Trophoblast cell (in vitro differentiated cells and primary cell): Measurements from ENCODE around the gene HOXA5.
A peak's percentile ranks its signal among the peaks of the same experiment; 100 is the strongest.

ENCODE experiments used
- DNase-seq, 2 donors: peaks; one replicate each; pipeline ENCODE4 v3.0.0-alpha.2; 2016
- H2AFZ ChIP-seq: 2 replicates; pipeline ENCODE4 v1.6.1; 2013; ENCODE audit warnings: low read length, moderate library complexity, mild to moderate bottlenecking; ENCODE audit not compliant: insufficient read depth, poor library complexity
- H2AK5ac ChIP-seq: 2 replicates; pipeline ENCODE4 v1.6.1; 2013; ENCODE audit warnings: mild to moderate bottlenecking, low read length
- H2BK120ac ChIP-seq: 2 replicates; pipeline ENCODE4 v1.6.1; 2013; ENCODE audit warnings: low read length, mild to moderate bottlenecking, moderate library complexity; ENCODE audit not compliant: insufficient read depth, poor library complexity
- H2BK12ac ChIP-seq: 2 replicates; pipeline ENCODE4 v1.6.1; 2013; ENCODE audit warnings: mild to moderate bottlenecking, low read length, moderate library complexity
- H2BK5ac ChIP-seq: 2 replicates; pipeline ENCODE4 v1.6.1; 2013; ENCODE audit warnings: low read length, low read depth, moderate library complexity, mild to moderate bottlenecking; ENCODE audit not compliant: poor library complexity
- H3K14ac ChIP-seq: 2 replicates; pipeline ENCODE4 v1.6.1; 2013; ENCODE audit warnings: mild to moderate bottlenecking, low read length
- H3K18ac ChIP-seq: 2 replicates; pipeline ENCODE4 v1.6.1; 2013; ENCODE audit warnings: mild to moderate bottlenecking, low read length
- H3K23ac ChIP-seq: 2 replicates; pipeline ENCODE4 v1.6.1; 2013; ENCODE audit warnings: low read length
- H3K27ac ChIP-seq: 2 replicates; pipeline ENCODE4 v1.5.1; 2013; ENCODE audit warnings: low read depth, mild to moderate bottlenecking, inconsistent platforms, low read length, moderate library complexity
- H3K27me3 ChIP-seq: 2 replicates; pipeline ENCODE4 v1.6.1; 2013; ENCODE audit warnings: inconsistent platforms, mild to moderate bottlenecking, low read length, moderate library complexity; ENCODE audit not compliant: insufficient read depth
- H3K36me3 ChIP-seq, 2 experiments: 1 replicate in 1 of 2; 2 replicates in 1 of 2; pipeline ENCODE4 v1.6.1; 2013; ENCODE audit warnings: low read length in 2 of 2, mild to moderate bottlenecking in 2 of 2, moderate library complexity in 1 of 2; ENCODE audit not compliant: insufficient read depth in 2 of 2, control insufficient read depth in 1 of 2
- H3K4ac ChIP-seq: 2 replicates; pipeline ENCODE4 v1.6.1; 2013; ENCODE audit warnings: low read depth, mild to moderate bottlenecking, low read length, moderate library complexity
- H3K4me1 ChIP-seq, 2 experiments: 1 replicate in 1 of 2; 2 replicates in 1 of 2; pipeline ENCODE4 v1.6.1; 2013; ENCODE audit warnings: low read length in 2 of 2, mild to moderate bottlenecking in 2 of 2, moderate library complexity in 1 of 2; ENCODE audit not compliant: insufficient read depth in 2 of 2, control insufficient read depth in 1 of 2
- H3K4me2 ChIP-seq: 2 replicates; pipeline ENCODE4 v1.6.1; 2013; ENCODE audit warnings: inconsistent platforms, mild to moderate bottlenecking, low read length, moderate library complexity
- H3K4me3 ChIP-seq: 2 replicates; pipeline ENCODE4 v1.5.1; 2013; ENCODE audit warnings: mild to moderate bottlenecking, low read depth, low read length, inconsistent platforms
- H3K79me1 ChIP-seq: one replicate; pipeline ENCODE4 v1.6.1; 2013; ENCODE audit warnings: low read length
- H3K79me2 ChIP-seq: 2 replicates; pipeline ENCODE4 v1.6.1; 2013; ENCODE audit warnings: low read length, mild to moderate bottlenecking; ENCODE audit not compliant: control insufficient read depth, insufficient read depth, poor library complexity
- H3K9ac ChIP-seq: 2 replicates; pipeline ENCODE4 v1.6.1; 2013; ENCODE audit warnings: mild to moderate bottlenecking, low read length
- H3K9me3 ChIP-seq: 2 replicates; pipeline ENCODE4 v1.6.1; 2013; ENCODE audit warnings: low read depth, mild to moderate bottlenecking, control low read depth, inconsistent platforms, low read length; ENCODE audit not compliant: insufficient read depth
- H4K12ac ChIP-seq: 2 replicates; pipeline ENCODE4 v1.6.1; 2013; ENCODE audit warnings: low read depth, mild to moderate bottlenecking, low read length, moderate library complexity
- H4K8ac ChIP-seq: 2 replicates; pipeline ENCODE4 v1.6.1; 2013; ENCODE audit warnings: low read depth, mild to moderate bottlenecking, low read length, moderate library complexity
- H4K91ac ChIP-seq: one replicate; pipeline ENCODE4 v1.6.1; 2013; ENCODE audit warnings: low read depth, mild to moderate bottlenecking, low read length, moderate library complexity
- WGBS: extraction: QIAGEN DNeasy Blood & Tissue Kit; methylation state at CpG from one replicate; pipeline ENCODE4 v1.1.7; 2013; ENCODE audit warnings: missing lambda C conversion rate; ENCODE audit not compliant: insufficient read length, insufficient coverage; ENCODE audit errors: extremely low coverage; 5-methylcytosine and 5-hydroxymethylcytosine counted together

Gene HOXA5

GRCh38 chr7:27161721-27162560, 18.5 kb upstream of the HOXA5 start:
- no peak overlapping the region for H2BK12ac ChIP-seq
- H4K91ac ChIP-seq, result no peak overlapping the region
- H3K9ac ChIP-seq, result no peak overlapping the region
- WGBS, result no CpG with 5 or more reads among the region's 30 CpGs
- no peaks in the 10 kb centered on the region for H3K36me3 ChIP-seq
- H3K14ac ChIP-seq, result no peak overlapping the region
- no peak overlapping the region for H2AK5ac ChIP-seq
- H3K27me3 ChIP-seq, result peaks cover 86% of the 10 kb centered on the region
- H3K9me3 ChIP-seq, result peaks cover 49% of the 10 kb centered on the region
- H3K79me1 ChIP-seq, result no peaks in the 10 kb centered on the region
- H3K4me3 ChIP-seq, result no peak overlapping the region
- peaks cover 4 to 10% of the 10 kb centered on the region in 2 experiments for H3K4me1 ChIP-seq
- no peak overlapping the region for H3K18ac ChIP-seq
- H3K27ac ChIP-seq, result no peak overlapping the region
- no peak overlapping the region for H3K4me2 ChIP-seq
- H3K23ac ChIP-seq, result no peak overlapping the region
- H3K79me2 ChIP-seq, result peaks cover 1% of the 10 kb centered on the region
- H2AFZ ChIP-seq, result no peak overlapping the region
- no peak overlapping the region for H4K12ac ChIP-seq
- DNase-seq, result no peak
- H2BK120ac ChIP-seq, result no peak overlapping the region
- H2BK5ac ChIP-seq, result no peak overlapping the region
- no peak overlapping the region for H3K4ac ChIP-seq
- no peak overlapping the region for H4K8ac ChIP-seq

GRCh38 chr7:27161214-27161720, 17.8 kb upstream of the HOXA5 start:
- Histone ChIP-seq H3K27ac (no peak overlapping the region), H3K4me1 (peaks cover 4 to 10% of the 10 kb centered on the region in 2 experiments), H3K23ac (no peak overlapping the region), H3K9me3 (peaks cover 50% of the 10 kb centered on the region), H4K91ac (no peak overlapping the region), H2BK120ac (no peak overlapping the region), H3K36me3 (no peaks in the 10 kb centered on the region), H2AFZ (no peak overlapping the region), H3K9ac (no peak overlapping the region), H3K27me3 (peaks cover 86% of the 10 kb centered on the region), H3K14ac (no peak overlapping the region), H2AK5ac (no peak overlapping the region), H2BK5ac (no peak overlapping the region), H3K4me2 (peak overlapping the region; percentile 87), H2BK12ac (no peak overlapping the region), H4K8ac (no peak overlapping the region), H4K12ac (no peak overlapping the region), H3K79me2 (peaks cover 1% of the 10 kb centered on the region), H3K4me3 (no peak overlapping the region), H3K18ac (no peak overlapping the region), H3K79me1 (no peaks in the 10 kb centered on the region), H3K4ac (no peak overlapping the region)
- no CpG with 5 or more reads among the region's 27 CpGs for WGBS
- no peak for DNase-seq

- WGBS, result no CpG with 5 or more reads among the region's 54 CpGs
- peaks cover 1% of the 10 kb centered on the region for H3K79me2 ChIP-seq
- H4K91ac ChIP-seq, result no peak overlapping the region
- H2BK12ac ChIP-seq, result no peak overlapping the region
- no peak overlapping the region for H3K14ac ChIP-seq
- H4K12ac ChIP-seq, result peak overlapping the region; percentile 7
- no peaks in the 10 kb centered on the region for H3K36me3 ChIP-seq
- H3K27me3 ChIP-seq, result peaks cover 86% of the 10 kb centered on the region
- no peak overlapping the region for H2BK120ac ChIP-seq
- peaks cover 4 to 12% of the 10 kb centered on the region in 2 experiments for H3K4me1 ChIP-seq
- no peak overlapping the region for H3K18ac ChIP-seq
- peak overlapping the region; percentile 21 for H3K4me3 ChIP-seq
- H3K9ac ChIP-seq, result no peak overlapping the region
- H2AK5ac ChIP-seq, result no peak overlapping the region
- H2BK5ac ChIP-seq, result peak overlapping the region; percentile 16
- H2AFZ ChIP-seq, result peak overlapping the region; percentile 93
- no peak overlapping the region for H3K27ac ChIP-seq
- H3K23ac ChIP-seq, result no peak overlapping the region
- H4K8ac ChIP-seq, result peak overlapping the region; percentile 47
- DNase-seq, result peak; percentile 67 to 87
- H3K9me3 ChIP-seq, result peaks cover 48% of the 10 kb centered on the region
- H3K4ac ChIP-seq, result no peak overlapping the region
- H3K4me2 ChIP-seq, result peak overlapping the region; percentile 87
- no peaks in the 10 kb centered on the region for H3K79me1 ChIP-seq
Observed at GRCh38 chr7:27160546-27161213, 17.2 kb upstream of the HOXA5 start.

- peaks cover 4 to 12% of the 10 kb centered on the region in 2 experiments for H3K4me1 ChIP-seq
- H3K4me2 ChIP-seq, result peak overlapping the region; percentile 87
- no CpG with 5 or more reads among the region's 23 CpGs for WGBS
- H3K4me3 ChIP-seq, result no peak overlapping the region
- peaks cover 49% of the 10 kb centered on the region for H3K9me3 ChIP-seq
- H3K36me3 ChIP-seq, result no peaks in the 10 kb centered on the region
- H2AFZ ChIP-seq, result no peak overlapping the region
- H4K8ac ChIP-seq, result no peak overlapping the region
- H3K79me2 ChIP-seq, result peaks cover 1% of the 10 kb centered on the region
- H3K27me3 ChIP-seq, result peaks cover 86% of the 10 kb centered on the region
- H2BK12ac ChIP-seq, result no peak overlapping the region
- no peak overlapping the region for H3K4ac ChIP-seq
- H3K9ac ChIP-seq, result no peak overlapping the region
- H4K12ac ChIP-seq, result no peak overlapping the region
- no peak overlapping the region for H2BK120ac ChIP-seq
- no peak overlapping the region for H3K23ac ChIP-seq
- H3K79me1 ChIP-seq, result no peaks in the 10 kb centered on the region
- no peak overlapping the region for H3K27ac ChIP-seq
- H4K91ac ChIP-seq, result no peak overlapping the region
- no peak overlapping the region for H2AK5ac ChIP-seq
- H3K14ac ChIP-seq, result no peak overlapping the region
- no peak overlapping the region for H3K18ac ChIP-seq
- H2BK5ac ChIP-seq, result no peak overlapping the region
- DNase-seq, result no peak
Observed at GRCh38 chr7:27160145-27160545, 16.7 kb upstream of the HOXA5 start.
